ENCODE data around the gene PLXNA4. TPM values are rescaled to one million over a fixed set of nuclear protein-coding genes. Genes with fewer than 3 reads are reported as not detected.

PLXNA4 gene
- total and polyA plus RNA-seq, 8 donors: 0.15 to 12.8 (median 1.6) TPM

GRCh38 chr7:132508724-132509353 lies 67.4 kb downstream of the PLXNA4 start:
- H3K4me3 ChIP-seq: no peak overlapping the region
- WGBS, 5 donors: 44 to 58% (median 46%) methylated on average over 9 to 10 of the region's 10 CpGs
- intact Hi-C loops (cut with DNase I; ENCODE audit: low total_unique reads): loop anchor here (10.0 kb wide), 2 partner anchors 194 to 574 kb away; no protein-coding TSS in a partner anchor
- no peak overlapping the region for H3K27ac ChIP-seq
- H3K4me1 ChIP-seq: peaks cover 0 to 10% (median 0%) of the 10 kb centered on the region in 4 donors
- no peaks in the 10 kb centered on the region for H3K9me3 ChIP-seq
- DNase-seq: peak in 1 of 2 donors; percentile 59
- peaks cover 0 to 11% (median 5%) of the 10 kb centered on the region in 4 donors for H3K36me3 ChIP-seq
- no peaks in the 10 kb centered on the region for H3K27me3 ChIP-seq
- TF ChIP-seq POLR2AphosphoS5 (IDR thresholded peaks at IDR 0.05): no peak
- TF ChIP-seq POLR2A (IDR thresholded peaks at IDR 0.05): no peak
- TF ChIP-seq, protein P1, sequence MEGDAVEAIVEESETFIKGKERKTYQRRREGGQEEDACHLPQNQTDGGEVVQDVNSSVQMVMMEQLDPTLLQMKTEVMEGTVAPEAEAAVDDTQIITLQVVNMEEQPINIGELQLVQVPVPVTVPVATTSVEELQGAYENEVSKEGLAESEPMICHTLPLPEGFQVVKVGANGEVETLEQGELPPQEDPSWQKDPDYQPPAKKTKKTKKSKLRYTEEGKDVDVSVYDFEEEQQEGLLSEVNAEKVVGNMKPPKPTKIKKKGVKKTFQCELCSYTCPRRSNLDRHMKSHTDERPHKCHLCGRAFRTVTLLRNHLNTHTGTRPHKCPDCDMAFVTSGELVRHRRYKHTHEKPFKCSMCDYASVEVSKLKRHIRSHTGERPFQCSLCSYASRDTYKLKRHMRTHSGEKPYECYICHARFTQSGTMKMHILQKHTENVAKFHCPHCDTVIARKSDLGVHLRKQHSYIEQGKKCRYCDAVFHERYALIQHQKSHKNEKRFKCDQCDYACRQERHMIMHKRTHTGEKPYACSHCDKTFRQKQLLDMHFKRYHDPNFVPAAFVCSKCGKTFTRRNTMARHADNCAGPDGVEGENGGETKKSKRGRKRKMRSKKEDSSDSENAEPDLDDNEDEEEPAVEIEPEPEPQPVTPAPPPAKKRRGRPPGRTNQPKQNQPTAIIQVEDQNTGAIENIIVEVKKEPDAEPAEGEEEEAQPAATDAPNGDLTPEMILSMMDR (IDR thresholded peaks at IDR 0.05): no peak
- TF ChIP-seq EP300 (IDR thresholded peaks at IDR 0.05): no peak

DNA sequence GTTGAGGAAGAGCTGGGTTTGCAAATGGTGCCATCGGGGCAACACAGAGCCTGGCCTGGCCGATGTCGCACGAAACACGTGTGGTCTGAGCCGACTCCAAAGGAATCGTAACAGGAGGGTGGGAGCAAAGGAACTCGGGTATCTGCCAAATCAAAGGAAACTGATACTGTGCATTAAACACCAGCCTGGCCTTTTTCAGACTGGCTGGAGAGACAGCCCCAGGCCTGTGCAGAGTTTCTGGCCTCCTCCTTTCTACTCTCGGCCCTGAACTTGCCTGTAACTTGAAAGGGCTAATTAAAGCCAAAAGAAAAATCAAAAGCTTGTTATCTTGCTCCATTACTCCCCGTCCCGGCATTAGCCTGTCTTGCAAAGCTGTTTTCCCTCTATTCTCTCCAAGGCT lies 71.4 kb downstream of the PLXNA4 start:
- Histone ChIP-seq H3K4me1 (peaks cover 0 to 27% (median 4%) of the 10 kb centered on the region in 4 donors), H3K36me3 (peaks cover 0 to 11% (median 5%) of the 10 kb centered on the region in 4 donors), H3K27me3 (no peaks in the 10 kb centered on the region), H3K27ac (no peak overlapping the region), H3K9me3 (no peaks in the 10 kb centered on the region), H3K4me3 (no peak overlapping the region)
- WGBS, 5 donors: 73 to 87% (median 83%) methylated on average over 11 of the region's 11 CpGs
- intact Hi-C loops (cut with DNase I; ENCODE audit: low total_unique reads): loop anchor here (10.0 kb wide), 2 partner anchors 190 to 570 kb away; no protein-coding TSS in a partner anchor
- TF ChIP-seq EP300 (IDR thresholded peaks at IDR 0.05): no peak
- TF ChIP-seq POLR2A (IDR thresholded peaks at IDR 0.05): no peak
- no peak for TF ChIP-seq POLR2AphosphoS5 (IDR thresholded peaks at IDR 0.05)
- TF ChIP-seq, protein P1 (IDR thresholded peaks at IDR 0.05): no peak
- DNase-seq: no peak

DNA sequence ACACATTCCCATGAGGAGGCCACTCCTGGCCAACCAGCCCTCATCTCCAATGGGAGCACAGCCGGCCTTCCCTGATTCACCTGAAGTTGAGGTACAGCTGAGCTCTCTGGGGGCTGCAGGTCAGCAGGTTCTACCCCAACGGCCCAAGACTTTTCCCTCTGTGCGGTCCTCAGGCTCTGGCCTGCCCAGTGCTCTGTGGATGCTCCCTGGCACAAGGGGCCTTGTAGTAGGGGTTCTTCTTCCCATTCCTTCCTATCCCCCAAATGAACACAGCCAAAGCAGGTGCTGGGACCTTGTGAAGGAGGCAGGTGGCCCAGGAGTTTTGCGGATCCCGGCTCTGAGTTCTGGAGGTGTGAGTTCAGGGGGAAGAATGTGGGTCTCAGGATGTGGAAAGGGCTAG lies 72.2 kb downstream of the PLXNA4 start:
- Histone ChIP-seq H3K36me3 (peaks cover 0 to 11% (median 5%) of the 10 kb centered on the region in 4 donors), H3K4me1 (peaks cover 0 to 27% (median 4%) of the 10 kb centered on the region in 4 donors), H3K4me3 (no peak overlapping the region), H3K9me3 (no peaks in the 10 kb centered on the region), H3K27me3 (no peaks in the 10 kb centered on the region), H3K27ac (no peak overlapping the region)
- no peak for DNase-seq
- intact Hi-C loops (cut with DNase I; ENCODE audit: low total_unique reads): loop anchor here (10.0 kb wide), 2 partner anchors 189 to 569 kb away; no protein-coding TSS in a partner anchor
- TF ChIP-seq EP300 (IDR thresholded peaks at IDR 0.05) (no peak), POLR2A (IDR thresholded peaks at IDR 0.05) (no peak), POLR2AphosphoS5 (IDR thresholded peaks at IDR 0.05) (no peak)
- TF ChIP-seq, protein P1 (IDR thresholded peaks at IDR 0.05): no peak
- WGBS, 5 donors: 80 to 91% (median 87%) methylated on average over 3 to 5 of the region's 5 CpGs

GRCh38 chr7:132503415-132503814 lies 72.9 kb downstream of the PLXNA4 start:
- DNase-seq: no peak
- Histone ChIP-seq H3K9me3 (no peaks in the 10 kb centered on the region), H3K27ac (no peak overlapping the region), H3K36me3 (peaks cover 0 to 10% (median 4%) of the 10 kb centered on the region in 4 donors), H3K4me3 (no peak overlapping the region), H3K4me1 (peaks cover 0 to 31% (median 4%) of the 10 kb centered on the region in 4 donors), H3K27me3 (no peaks in the 10 kb centered on the region)
- TF ChIP-seq POLR2A (IDR thresholded peaks at IDR 0.05) (no peak), EP300 (IDR thresholded peaks at IDR 0.05) (no peak), POLR2AphosphoS5 (IDR thresholded peaks at IDR 0.05) (no peak)
- TF ChIP-seq, protein P1 (IDR thresholded peaks at IDR 0.05): no peak
- intact Hi-C loops (cut with DNase I; ENCODE audit: low total_unique reads): loop anchor here (10.0 kb wide), 2 partner anchors 189 to 569 kb away; no protein-coding TSS in a partner anchor

Measured in stomach (tissue), 9 donors.